Kidney tubule cell (primary cell): ENCODE measurements around the gene NHERF2.

ENCODE experiments used
- DNase-seq: peaks from one replicate; pipeline ENCODE4 v3.0.0-alpha.2; 2018; ENCODE audit warnings: low spot score

The NHERF2 gene

DNA sequence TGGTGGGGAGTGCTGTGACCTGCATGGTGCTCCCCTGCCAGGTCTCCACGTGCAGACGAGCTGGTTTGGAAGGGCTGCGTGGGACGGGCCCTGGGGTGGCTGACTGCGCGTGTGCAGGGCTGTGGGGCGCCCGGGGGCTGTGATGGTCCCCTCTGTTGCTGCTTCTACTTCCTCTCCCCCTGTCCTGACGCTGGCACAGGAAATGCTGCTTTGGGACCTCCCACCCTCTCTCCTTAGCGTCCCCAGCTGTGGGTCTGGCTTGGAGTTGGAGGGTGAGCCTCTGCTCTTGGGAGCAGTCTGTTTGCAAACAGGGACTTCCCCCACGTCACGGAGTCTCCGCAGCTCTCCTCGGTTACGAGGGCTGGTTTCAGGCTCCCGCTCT lies 56.3 kb downstream of the NHERF2 start:
- DNase-seq, result no peak

GRCh38 chr16:2083409-2083808 lies 56.7 kb downstream of the NHERF2 start:
- DNase-seq, result no peak

DNA sequence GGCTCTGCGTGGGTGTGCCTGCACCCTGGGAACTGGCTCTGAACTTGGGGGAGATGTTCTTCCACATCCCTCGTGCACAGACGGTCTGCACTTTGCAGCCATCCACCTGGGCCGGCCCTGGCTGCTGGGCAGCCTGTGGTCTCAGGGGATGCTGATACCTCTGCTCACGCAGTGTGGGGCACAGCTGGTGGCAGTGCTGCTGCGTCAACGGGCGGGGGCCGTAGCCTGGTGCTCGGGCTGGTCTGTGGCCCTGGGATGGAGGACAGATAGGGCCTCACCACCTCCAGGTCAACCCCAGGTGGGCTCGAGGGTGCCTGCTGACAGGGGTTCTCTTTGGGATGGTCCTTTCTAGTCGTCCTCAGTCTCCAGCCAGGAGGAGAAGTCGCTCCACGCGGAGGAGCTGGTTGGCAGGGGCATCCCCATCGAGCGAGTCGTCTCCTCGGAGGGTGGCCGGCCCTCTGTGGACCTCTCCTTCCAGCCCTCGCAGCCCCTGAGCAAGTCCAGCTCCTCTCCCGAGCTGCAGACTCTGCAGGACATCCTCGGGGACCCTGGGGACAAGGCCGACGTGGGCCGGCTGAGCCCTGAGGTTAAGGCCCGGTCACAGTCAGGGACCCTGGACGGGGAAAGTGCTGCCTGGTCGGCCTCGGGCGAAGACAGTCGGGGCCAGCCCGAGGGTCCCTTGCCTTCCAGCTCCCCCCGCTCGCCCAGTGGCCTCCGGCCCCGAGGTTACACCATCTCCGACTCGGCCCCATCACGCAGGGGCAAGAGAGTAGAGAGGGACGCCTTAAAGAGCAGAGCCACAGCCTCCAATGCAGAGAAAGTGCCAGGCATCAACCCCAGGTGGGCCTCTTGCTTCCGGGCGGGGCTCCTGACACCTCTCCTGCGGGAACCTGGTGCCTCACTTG lies 57.4 kb downstream of the NHERF2 start:
- DNase-seq, result no peak

DNA sequence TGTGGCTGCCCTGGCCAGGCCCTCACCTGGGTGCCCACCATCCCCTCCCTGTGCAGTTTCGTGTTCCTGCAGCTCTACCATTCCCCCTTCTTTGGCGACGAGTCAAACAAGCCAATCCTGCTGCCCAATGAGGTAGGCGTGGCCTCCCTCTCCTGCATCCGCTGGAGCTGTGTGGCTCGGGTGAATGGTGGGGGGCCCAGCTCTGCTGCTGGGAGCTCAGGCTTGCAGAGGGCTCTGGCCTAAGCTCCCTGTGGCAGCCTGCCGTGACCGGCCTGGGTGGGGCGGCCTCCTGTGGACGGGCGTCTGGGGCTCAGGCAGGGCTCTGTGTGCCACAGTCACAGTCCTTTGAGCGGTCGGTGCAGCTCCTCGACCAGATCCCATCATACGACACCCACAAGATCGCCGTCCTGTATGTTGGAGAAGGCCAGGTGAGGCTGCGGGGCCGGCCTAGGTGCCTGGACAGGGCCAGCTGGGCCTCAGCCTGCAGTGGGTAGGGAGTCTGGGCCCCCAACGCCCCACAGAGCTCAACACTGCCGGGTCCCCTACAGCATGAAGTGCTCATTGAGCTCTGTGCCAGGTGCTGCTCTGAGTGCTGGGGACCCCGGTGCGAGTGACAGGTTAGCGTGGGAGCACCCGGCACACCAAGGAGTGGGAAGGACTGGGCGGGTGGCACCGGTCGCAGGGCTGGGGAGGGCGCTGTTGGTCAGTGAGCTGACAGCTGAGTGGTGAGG lies 58.4 kb downstream of the NHERF2 start:
- no peak for DNase-seq

GRCh38 chr16:2085669-2086068 lies 59.0 kb downstream of the NHERF2 start:
- no peak for DNase-seq

DNA sequence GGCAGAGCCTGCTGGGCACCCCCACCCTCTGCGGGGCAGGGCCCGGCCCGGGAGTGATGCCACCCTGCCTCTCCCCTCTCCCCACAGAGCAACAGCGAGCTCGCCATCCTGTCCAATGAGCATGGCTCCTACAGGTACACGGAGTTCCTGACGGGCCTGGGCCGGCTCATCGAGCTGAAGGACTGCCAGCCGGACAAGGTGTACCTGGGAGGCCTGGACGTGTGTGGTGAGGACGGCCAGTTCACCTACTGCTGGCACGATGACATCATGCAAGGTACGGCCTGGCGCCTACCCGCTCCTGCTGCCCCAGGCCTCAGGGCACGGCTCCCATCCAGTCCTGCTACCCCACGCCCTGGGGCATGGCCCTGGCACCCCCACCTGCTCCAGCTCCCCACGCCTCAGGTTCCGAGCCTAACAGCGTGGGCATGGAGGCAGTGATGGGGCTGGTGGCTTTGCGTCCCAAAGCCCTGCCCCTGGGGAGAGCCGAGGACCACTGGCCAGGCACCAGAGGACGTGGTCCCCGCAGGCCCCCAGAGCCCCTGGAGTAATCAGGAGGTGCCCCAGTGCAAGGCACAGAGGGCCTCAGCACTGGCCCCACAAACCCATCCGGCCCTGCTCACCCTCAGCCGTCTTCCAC lies 59.5 kb downstream of the NHERF2 start:
- DNase-seq, result no peak

- DNase-seq, result peak; percentile 20
Observed at GRCh38 chr16:2086812-2087747, 60.4 kb downstream of the NHERF2 start.

GRCh38 chr16:2087748-2088631 lies 61.3 kb downstream of the NHERF2 start:
- DNase-seq, result no peak
